ENCODE results near the gene MYO1C.
"Not testable (repeated sequence)": the region's sequence is repeated elsewhere in the genome, so short reads cannot be mapped to it uniquely, and the experiment has no call there.

The MYO1C gene

DNA sequence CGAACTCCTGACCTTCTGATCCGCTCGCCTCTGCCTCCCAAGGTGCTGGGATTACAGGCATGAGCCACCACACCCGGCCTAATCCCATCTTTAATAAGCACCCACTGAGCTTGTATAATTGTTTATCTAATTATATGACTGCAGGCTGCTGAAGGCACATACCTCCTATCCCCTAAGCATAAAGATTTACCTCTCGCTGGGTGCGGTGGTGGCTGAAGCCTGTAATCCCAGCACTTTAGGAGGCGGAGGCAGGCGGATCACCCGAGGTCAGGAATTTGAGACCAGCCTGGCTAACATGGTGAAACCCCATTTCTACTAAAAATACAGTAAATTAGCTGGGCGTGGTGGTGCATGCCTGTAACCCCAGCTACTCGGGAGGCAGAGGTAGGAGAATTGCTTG lies 72.3 kb downstream of the MYO1C start:
- no peak for DNase-seq

DNA sequence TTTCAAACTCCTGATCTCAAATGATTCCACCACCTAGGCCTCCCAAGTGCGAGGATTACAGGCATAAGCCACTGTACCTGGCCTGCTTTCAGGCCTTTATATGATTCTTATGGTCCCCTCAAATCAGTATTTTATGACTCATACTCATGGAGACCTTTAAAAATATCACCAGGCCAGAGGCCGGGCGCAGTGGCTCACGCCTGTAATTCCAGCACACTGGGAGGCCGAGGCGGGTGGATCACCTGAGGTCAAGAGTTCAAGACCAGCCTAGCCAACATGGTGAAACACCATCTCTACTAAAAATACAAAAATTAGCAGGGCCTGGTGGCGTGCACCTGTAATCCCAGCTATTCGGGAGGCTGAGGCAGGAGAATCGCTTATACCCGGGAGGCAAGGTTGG lies 74.0 kb downstream of the MYO1C start:
- DNase-seq, result not testable (repeated sequence)

DNA sequence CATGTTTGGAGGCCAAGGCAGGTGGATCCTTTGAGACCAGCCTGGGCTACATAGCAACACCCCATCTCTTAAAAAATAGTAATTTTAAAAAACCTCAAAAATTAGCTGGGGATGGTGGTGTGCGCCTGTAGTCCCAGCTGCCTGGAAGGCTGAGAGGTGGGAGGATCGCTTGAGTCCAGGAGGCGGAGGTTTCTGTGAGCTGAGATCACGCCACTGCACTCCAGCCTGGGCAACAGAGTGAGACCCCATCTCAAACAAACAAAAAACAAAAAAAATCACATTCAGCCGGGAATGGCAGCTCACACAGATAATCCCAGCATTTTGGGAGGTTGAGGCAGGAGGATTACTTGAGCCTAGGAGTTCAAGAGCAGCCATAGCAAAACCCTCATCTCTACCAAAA lies 76.1 kb downstream of the MYO1C start:
- DNase-seq, result no peak

DNA sequence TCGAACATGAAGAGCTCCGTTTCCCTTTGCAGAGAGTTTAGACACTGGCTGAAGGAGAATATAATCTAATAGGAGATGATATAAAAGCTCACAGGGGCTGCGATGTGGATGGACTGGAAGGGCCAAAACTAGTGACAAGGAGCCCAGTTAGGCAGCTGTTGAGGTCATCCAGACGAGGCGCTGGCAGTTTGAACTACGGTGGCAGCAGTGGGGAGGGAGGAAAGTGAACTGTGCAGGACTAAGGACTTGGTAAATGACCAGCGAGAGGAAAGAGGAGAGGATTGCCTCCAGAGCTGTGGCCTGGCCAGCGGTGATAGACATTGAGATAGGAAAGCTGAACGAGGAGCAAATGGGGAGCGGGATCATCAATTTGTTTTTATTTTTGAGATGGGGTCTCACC lies 77.9 kb downstream of the MYO1C start:
- DNase-seq, result no peak

All from eye (tissue), 1 donor.